Fibroblast of gingiva (primary cell): Measurements from ENCODE around the gene SPATA24.
A peak's percentile ranks its signal among the peaks of the same experiment; 100 is the strongest.
"Not testable (repeated sequence)": the region's sequence is repeated elsewhere in the genome, so short reads cannot be mapped to it uniquely, and the experiment has no call there.

Experiments
- DNase-seq: peaks from one replicate; pipeline ENCODE4 v3.0.0-alpha.2; 2011; ENCODE audit warnings: low read depth

Gene SPATA24, protein sequence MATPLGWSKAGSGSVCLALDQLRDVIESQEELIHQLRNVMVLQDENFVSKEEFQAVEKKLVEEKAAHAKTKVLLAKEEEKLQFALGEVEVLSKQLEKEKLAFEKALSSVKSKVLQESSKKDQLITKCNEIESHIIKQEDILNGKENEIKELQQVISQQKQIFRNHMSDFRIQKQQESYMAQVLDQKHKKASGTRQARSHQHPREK

DNA sequence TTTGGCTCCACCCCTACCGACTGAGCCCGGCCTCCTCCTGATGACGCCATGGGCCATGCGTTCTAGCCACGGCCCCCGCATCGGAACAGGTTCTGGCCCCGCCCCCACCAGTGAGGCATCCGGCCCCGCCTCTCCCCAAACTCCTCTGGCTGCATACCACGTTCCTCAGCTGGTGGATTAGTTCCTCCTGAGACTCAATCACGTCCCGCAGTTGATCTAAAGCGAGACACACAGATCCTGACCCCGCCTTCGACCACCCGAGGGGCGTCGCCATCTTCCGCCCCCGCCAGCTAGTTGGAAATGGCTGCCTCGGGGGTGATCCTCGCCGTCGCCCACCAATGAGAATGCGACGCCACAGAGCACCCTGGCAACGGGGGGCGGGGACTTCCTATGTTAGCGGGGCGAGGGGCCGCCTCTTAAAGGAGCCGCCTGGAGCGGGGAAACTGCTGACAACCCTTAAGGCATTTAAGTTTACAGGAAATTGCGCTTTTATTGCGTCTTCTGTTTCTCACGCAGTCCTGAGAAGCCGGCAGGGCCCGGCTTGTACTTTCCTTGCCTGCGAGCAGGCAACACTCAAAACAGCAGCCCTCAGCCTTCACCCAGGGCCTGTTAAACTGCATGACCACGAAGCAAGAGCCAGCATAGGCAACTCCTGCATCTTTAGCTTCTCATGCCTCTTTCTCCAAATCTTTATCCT lies at the start of gene SPATA24:
SPATA24 (minus strand) TSS at position 303 of the 697 bp plus-strand sequence; CDS start at position 274, 29 bp downstream.
- DNase-seq: peak; percentile 97

DNA sequence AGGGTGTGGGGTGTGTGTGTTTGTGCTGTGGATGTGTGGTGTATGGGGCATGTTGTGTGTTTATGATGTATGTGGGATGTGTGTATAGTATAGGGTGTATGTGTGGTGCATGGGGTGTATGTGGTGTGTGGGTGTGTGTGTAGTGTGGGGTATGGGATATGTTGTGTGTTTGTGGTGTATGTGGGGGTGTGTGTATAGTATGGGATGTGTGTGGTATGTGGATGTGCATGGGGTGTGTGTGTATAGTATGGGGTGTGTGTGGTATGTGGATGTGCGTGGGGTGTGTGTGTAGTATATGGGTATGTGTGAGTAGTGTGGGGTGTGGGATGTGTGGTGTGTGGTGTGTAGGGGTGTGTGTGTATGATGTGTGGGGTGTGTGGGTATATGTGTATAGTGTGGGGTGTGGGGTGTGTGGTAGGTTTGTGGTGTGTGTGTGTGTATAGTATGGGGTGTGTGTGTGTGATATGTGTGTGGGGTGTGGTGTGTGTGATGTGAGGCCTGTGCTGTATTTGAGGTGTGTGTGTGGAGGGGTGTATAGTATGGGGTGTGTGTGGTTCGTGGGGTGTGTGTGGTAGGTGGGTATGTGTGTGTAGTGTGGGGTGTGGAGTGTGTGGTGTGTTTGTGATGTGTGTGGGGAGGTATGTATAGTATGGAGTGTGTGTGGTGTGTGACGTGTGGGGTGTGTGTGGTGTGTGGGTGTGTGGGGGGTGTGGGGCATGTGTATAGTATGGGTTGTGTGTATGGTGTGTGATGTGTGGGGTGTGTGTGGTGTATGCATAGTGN lies 48.2 kb upstream of the SPATA24 start:
- DNase-seq: no peak

DNA sequence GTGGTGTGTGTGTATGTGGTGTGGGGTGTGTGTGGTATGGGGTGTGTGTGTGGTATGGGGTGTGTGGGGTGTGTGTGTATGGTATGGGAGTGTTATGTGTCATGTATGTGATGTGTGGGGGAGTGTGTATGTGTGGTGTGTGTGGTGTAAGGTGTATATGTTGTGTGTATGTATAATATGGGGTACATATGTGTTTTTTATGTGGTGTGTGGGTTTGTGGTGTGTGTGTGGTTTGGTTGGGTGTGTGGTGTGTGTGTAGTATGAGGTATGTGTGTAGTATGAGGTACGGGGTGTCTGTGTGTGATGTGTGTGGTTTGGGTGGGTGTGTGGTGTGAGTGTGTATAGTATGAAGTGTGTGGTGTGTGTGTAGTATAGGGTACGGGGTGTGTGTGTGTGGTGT lies 47.3 kb upstream of the SPATA24 start:
- no peak for DNase-seq

DNA sequence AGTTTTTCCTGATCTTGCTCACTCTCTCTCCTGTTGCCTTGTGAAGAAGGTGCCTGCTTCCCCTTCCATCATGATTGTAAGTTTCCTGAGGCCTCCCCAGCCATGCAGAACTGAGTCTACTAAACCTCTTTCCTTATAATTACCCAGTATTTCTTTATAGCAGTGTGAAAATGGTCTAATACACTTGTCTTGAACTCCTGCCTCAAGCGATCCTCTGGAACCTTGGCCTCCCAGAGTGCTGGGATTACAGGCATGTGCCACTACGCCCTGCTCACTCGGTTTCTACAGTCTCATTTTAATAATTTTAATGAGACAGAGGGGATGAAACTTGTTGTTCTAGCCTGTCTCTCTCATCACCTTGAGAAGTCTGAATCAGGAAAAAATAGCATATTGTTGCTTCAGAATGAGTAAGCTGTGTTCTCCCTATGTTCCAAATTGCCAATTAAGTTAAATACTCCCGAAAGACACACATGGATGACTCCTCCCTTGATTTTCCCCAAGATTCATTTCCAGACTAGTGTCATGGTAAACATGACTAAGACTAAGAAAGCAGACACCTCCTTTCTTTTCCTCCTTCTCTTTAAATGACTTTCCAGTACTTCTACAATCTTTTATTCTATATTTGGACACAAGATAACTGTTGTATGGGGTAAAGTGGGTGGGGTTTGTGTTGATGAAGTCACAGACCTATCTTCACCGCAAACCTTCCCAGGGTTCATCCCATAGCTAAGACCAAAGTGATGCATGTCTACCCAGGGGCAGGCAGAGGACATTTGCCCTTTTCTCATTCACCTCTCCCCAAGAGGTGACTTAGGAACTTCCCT lies 43.3 kb upstream of the SPATA24 start:
- DNase-seq: no peak

DNA sequence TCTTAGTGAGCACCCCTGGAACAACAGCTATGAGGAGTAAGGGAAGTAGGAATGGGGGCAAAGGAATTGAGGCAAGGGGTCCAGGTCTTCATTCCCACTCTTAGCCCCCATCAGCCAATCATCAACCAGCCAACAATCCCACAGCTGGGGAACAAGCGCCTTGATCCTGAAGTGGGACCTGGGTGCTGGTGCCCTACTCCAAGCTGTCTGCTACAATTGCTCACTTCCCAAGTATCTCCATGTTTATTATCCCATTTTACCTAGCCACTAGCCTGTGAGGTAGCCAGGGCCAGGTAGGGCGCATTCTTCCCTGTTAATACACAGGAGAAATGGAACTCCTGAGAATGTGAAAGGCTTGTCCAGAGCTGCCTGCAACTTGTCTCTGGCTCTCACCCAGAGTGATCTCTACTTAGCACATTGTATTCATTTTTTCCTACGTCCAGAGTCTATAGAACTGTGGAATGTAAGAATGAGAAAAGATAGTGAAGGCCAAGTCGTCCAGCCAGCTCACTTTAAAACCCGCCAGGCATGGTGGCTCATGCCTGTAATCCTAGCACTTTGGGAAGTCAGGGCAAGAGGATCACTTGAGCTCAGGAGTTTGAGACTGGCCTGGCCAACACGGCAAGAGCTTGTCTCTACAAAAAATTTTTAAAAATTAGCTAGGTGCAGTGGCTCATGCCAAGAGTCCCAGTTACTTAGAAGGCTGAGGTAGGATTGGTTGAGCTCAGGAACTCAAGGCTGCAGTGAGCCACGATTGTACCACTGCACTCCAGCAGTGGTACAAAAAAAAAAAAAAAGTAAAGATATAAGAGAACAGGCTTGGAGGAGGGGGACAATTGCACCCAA lies 41.7 kb upstream of the SPATA24 start:
- peak; percentile 69 for DNase-seq

DNA sequence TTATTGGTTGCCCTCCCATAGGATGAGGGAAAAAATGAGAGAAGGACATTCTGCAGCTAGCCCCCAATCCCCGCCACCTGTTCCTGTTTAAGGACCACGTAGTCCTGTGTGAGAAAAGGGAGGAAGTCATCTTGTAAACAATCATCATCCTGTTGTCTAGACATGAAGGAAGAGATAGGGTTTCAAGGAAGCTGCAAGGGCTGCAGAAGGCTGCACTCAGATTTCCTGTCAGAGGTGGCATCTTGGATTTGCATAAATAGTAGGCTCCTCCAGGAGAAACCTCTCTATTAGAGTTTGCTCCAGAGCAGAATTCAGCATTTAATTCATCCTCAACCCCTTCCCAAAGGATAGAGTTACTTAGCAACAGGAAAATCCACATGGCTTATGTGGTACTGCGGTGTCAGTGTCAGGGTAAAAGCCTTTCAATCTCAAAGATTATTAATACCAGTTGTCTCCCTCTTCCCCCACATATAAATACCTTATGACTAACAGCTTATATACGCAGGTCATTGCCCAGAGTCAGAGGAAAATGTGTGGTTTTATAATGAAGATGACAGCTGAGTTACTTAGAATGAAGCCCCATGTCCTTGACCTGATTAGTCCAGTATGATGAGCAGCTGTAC lies 40.1 kb upstream of the SPATA24 start:
- DNase-seq: peak; percentile 63

DNA sequence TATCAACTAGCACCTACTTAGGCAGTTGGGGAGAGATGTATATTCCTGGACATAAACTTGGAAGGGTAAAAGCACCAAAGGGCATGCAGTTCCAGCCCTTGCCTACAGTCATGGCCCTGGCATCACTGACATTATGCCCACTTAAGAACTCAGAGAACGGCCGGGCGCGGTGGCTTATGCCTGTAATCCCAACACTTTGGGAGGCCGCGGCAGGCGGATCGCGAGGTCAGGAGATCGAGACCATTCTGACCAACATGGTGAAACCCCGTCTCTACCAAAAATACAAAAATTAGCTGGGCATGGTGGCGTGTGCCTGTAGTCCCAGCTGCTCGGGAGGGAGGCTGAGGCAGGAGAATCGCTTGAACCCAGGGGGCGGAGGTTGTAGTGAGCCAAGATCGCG lies 36.5 kb upstream of the SPATA24 start:
- DNase-seq: not testable (repeated sequence)

DNA sequence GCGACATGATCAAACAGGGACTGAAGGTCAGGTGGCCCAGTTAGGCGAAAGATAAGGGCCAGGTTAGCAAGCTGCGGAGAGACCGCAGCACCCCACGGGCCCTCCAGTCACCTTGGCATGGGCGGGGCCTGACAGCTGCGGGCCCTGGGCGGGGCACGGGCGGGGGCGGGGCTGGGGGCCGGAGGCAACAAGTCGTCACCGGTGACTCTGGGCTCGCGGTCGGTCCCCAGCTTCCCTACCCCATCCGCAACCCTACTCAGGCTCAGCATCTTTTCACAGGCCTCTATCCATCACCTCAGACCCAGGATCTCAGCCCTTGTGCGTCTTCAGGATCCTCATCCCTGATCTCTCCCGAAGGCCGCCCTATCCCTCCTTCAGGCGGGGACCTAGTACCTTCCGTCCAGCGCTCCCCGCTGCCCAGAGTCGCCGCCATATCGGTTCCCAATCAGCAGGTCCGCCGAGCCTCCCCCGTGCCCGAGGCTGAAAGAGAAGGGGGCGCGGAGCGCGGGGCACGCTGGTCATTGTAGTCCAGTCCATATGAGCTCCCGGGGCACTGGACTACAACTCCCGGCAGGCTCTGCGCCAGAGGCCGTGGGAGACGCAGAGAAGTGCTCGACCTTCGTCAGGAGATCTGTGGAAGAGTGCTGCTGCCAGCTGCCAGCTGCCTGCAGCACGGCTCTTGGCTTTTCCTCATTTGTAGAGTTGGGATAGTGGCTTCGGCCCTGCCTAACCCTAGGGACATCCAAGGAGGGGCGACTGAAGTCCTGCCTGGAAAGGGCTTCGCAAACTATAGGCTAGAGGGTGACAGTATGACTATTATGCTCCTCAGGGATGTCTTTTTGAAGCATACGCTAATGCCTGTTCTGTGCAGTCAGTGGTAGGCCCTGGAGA lies 35.4 kb upstream of the SPATA24 start, which contains the start of gene DNAJC18:
DNAJC18 (minus strand) TSS at position 513 of the 891 bp plus-strand sequence; CDS start at position 433, 80 bp downstream.
- DNase-seq: peak; percentile 87

DNA sequence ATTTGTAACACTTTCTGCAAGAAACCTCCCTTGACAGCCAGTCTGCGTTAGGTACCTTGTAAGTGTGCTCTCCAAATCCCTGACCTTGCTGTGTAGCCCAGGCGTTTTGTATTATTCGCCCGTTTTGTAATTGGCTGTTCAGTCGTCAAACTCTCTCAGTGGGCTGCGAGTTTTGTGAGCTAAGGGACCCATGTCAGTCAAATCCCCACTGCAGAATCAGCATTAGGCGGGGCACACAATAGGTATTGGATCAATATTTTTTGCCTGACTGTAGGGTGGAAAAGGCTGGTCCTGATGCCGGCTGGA lies 34.8 kb upstream of the SPATA24 start:
- no peak for DNase-seq

DNA sequence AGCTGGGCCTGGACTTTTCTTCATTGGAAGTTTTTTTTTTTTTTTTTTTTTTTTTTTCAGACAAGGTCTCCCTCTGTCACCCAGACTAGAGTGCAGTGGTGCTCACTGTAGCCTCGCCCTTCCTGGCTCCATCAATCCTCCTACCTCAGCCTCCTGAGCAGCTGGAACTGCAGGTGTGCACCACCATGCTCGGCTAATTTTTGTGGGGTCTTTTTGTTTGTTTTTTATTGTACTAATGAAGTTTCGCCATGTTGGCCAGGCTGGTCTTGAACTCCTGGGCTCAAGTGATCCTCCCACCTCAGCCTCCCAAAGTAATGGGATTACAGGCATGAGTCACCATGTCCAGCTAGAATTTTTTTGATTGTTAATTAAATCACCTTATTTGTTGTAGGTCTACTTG lies 31.8 kb upstream of the SPATA24 start:
- no peak for DNase-seq

DNA sequence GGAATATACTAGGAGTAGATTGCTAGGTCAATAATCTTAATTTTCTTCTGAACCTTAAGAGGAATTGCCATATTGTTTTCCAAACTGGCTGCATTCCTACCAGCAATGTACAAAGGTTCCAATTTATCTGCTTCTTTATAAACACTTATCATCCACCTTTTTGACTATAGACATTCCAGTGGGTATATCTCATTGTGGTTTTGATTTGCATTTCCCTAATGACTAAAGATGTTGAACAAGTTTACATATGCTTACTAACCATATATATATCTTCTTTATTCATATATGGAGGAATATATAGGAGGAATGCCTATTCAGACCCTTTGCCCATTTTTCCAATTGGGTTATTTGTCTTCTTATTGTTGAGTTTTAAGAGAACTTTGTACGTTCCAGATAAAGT lies 27.8 kb upstream of the SPATA24 start:
- DNase-seq: no peak

DNA sequence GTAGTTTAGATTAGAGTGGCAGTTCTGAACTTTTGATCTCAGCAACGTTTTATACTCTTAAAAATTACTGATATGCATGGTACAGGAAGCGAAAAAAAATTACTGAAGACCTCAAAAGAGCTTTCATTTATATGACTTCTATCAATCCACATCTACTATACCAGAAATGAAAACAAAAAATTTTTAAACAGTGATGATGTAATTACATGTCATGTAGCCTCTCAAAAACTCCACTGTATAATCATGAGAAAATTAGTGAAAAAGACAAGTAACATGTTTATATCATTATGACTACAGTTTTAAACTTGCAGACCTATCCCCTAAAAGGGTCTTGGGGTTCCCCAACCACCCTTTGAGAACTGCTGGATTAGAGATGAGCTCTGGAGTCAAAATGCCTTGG lies 26.1 kb upstream of the SPATA24 start:
- DNase-seq: no peak

DNA sequence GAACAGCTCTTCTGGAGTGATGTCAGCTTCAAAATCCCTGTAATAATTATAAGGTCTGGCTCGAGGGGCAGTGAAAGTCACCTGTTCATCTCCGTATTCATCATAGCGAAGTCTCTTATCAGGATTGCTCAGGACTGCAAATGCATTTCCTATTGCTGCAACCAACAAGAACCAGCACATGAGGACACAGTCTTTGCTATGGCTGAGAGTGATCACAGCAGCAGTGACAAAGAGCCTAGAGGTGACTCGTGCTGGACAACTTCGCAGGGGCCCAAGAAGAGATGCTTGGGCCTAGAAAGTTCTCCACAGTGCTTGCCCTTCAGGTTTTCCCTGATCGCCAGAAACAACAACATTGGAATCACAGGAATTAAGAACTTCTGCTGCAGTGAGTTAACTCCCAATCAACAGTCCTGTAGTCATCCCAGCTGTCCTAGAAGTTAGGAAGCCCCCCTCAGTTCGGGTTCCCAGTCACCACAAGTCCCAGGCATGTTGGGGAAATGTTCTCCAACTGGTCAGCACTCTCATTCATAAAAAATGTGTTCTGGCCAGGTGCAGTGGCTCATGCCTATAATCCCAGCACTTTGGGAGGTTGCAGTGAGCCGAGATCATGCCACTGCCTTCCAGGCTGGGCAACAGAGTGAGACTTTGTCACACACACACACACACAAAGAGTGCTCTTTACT lies 22.5 kb upstream of the SPATA24 start:
- DNase-seq: no peak

DNA sequence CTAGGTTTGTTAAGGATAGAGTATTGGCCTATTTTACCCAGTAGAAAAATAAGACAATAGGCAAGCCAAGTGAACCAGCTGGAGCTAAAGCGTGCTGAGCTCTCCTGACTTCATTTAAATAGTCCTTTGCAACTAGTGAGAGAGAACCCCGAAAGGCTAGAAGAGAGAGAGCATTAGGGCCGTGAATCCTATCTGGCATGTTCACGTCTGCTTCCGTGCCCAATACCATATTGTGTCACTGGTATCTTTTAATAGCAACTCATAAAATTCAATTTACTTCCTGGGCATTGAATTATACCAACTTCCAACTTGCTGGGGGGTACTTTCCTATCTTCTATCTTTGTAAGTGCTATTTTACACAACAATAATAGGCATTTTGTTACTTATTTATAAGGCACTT lies 21.6 kb upstream of the SPATA24 start:
- no peak for DNase-seq

DNA sequence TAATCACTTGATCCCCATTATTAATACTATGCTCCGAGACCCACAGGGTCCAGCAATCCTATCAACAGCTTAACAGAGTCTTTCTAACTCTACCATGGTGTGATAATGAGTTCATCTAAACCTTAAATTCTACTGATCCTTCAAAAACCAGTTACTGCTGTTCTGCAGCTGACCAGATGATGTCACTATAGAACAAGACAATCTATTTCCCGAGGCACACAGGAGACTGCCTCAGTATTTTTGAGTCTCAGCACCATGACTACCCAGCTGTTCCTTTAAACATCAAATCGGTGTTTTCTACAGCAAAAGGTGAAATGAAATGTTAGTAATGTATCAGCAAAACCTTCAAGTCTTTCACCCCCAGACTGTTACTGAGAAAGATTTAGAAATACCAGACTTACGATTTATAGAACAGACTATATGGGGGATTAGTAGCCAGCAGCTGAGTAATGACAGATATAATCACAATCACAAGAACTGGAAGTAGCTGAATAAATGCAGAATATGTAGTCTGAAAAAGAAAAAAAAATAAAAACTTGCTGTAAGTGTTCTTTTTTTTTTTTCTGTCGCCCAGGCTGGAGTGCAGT lies 18.5 kb upstream of the SPATA24 start:
- DNase-seq: peak; percentile 57

DNA sequence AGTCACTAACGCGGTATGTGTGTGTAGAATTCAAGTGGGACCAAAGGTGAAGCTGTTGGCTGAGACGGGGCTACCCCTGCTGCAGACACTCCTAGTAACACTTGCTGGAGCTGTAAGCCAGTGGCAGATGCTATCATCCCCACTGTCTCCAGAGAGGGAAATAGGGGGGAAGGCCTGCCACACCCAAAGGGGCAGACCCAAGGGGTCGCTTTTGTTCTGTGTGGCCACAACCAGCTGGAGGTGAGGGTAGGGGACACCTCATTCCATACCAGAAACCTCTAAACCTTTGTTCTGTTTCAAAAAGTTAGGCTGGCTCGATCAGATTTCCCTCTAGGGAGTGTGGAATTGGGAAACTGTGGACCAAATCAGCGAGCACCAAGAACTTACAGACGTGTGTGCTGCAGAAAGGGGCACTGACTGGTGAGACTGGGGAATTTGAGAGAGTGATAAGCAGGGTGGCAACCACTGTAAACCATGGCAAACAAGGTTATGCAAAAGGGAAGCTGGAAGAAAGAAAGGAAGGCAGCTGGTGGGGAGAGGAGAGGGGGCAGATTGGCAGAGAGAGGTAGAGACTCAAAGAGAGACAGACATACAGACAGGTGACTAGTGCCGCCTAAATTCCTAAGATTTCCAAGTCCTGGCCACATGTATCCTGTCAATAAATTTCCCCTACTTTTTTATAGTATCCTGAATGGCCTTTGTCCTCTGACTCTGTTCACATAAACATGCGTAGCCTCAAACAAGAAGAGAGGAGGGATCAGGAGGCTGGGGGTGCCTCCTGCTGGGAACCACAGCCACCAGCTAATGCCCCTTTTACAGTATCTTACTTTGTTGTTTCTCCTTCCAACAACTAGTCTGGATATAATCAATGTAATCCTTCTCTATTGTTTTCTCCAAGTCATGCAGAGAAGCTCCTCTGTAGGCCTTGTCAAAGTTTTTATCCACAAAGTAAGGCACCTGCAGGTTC lies 15.6 kb upstream of the SPATA24 start:
- no peak for DNase-seq

DNA sequence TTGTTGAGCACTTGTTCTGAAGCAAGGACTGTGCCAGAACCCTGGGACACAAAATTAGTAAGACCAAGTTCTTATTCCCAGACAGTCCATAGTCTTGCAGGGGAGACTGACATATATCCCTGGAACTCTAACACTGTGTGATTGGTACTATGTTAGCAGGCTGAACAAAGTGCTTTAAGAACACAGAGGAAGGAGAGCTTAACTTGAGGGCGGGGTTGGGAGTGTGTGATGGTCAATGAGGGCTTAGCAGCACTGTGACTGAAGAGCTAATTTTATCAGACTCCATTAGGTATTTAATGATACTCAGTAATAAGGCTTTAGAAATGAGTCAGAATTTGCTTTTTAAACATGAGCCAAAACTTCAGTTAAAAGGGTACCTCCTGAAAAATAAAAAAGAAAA lies 14.9 kb upstream of the SPATA24 start:
- DNase-seq: no peak

DNA sequence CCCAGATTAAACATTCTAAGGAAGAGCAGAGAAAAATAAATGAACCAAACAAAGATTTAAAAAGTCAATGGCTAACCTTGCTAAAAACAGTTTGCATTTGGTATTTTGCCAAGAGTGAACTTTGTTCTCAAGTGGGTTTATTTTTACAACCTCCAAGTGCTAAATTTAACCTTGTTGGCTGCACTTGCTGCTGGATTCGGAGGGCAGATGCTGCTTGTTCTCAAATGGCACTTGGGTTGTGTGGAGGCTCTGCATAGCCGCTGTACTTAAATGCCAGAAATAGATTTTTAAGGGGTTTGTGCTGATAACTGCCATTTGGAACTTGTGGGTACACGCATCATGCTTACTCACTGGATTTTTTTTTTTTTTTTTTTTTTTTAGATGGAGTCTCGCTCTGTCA lies 13.3 kb upstream of the SPATA24 start:
- peak; percentile 20 for DNase-seq
